Measurements from ENCODE around the gene POLN.

Gene POLN

DNA sequence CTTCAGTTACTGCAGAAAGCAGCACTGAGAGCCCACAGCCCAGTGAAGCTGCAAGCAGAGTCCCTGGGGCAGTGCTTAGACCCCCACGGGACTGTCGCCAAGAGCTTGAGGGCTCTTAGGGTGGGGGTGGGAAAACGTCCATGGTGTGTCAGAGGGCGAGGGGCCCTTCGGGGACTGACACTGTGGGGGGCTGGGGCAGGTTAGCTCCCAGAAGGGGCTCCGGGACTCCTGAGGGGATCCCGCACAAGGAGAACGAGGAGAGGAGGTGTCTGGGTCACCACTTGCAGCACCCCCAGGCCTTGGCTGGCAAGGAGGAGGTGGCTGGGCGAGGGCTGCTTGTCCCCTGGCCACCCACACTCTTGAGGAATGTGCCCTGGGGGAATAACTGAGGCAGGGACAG is 162.0 kb downstream of the POLN start:
- no peak for DNase-seq

DNA sequence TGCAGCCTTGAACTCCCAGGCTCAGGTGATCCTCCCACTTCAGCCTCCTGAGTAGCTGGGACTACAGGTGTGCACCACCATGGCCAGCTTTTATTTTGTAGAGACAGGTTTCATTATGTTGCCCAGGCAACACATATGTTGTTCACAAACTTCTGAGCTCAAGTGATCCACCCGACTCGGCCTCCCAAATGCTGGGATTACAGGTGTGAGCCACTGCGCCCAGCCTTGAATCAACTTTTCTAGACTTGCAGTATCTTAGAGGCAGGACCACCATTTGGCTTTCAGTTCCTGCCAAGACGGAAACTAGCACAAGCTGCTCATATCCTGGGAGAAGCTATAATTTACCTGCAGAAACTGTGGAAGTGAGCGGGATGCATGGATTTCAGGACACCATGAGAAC is 162.9 kb downstream of the POLN start:
- DNase-seq, result no peak

DNA sequence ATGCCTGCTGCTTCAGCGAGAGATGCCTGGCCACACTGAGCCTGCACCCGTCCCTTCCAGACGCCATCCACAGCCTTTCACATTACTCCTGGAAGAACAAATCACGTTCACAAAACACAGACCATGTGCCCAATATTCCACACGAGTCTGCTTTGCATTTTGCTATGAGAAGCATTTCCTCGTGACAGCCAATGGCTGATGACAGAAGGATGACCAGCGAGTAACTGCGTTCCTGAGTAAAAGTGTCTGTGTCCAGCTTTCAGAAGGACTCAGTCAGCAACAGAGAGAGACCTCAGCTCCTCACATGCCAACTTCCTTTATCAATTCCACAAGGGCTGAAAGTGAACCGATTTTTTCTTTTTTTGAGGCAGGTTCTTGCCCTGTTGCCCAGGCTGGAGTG is 163.3 kb downstream of the POLN start:
- no peak for DNase-seq

DNA sequence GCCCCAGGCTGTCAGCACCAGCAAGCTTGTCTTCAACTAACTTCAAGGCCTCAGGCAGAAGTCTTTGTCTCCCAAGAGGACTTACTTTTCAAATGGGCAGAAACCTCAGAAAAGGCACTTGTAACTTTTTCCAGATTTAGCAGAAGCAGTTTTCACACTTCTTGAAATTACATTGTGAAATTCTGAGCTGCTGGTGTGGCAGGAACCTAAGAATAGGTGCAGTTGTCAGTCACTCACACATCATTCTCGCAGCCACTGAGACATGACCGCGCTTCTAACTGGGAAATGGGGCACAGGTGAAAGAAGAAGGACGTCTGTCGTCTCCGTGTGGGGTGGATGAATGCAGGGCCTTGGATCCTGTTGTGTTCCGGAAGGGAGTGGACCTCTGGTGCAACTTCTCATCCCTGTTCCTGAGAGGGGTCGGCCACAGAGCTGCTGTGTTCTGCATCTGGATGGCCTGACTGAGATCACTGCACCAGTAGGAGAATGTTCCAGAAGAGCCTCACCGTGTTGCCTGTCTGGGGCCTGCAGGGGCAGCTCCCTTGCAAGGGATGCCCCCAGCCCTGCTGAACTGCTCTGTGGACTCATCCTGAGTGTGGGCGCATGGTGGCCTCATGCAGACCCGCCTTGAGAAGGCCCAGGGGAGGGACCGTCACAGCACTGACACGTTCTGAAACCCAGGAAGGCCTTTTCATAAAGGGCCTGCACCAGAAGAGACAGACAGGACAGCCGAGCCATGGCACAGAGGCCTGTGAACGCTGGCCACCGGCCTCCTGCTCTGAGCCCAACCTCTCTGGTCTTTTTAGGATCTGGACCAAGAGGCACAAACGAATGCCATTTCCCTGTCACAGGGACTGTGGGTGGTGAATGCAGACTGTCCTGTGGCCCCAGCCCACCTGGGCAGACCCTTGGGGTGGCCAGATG is 164.1 kb downstream of the POLN start:
- DNase-seq, result no peak

DNA sequence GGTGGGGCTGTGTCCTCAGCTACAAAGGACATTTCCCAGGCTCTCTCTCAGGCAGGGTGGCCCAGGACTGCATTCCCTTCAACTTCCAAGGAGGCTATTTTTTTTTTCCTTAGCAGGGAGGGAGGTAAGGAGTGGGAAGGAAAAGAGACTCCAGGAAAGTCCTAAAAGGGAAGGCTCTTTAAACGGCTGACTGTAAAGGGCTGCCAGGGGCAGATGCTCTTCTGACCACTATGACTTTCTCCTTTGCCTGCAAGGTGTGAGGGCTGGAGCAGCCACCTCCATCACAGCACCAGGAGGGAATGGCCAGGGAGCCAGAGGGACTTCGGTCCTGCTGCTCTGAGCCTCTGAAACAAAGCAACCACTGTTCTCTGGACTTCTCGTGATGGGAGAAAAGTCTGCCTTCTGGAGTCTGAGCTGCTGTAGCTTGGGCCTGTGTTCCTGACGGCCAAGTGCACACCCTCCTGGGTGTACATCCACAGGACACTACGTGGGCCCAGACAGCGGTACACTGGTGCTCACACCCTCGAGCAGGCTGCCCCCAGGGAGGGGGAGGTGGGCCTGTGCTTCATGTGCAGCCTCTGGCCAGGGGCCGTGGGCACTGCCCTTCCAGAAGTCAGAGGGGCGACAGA is 164.9 kb downstream of the POLN start:
- no peak for DNase-seq

DNA sequence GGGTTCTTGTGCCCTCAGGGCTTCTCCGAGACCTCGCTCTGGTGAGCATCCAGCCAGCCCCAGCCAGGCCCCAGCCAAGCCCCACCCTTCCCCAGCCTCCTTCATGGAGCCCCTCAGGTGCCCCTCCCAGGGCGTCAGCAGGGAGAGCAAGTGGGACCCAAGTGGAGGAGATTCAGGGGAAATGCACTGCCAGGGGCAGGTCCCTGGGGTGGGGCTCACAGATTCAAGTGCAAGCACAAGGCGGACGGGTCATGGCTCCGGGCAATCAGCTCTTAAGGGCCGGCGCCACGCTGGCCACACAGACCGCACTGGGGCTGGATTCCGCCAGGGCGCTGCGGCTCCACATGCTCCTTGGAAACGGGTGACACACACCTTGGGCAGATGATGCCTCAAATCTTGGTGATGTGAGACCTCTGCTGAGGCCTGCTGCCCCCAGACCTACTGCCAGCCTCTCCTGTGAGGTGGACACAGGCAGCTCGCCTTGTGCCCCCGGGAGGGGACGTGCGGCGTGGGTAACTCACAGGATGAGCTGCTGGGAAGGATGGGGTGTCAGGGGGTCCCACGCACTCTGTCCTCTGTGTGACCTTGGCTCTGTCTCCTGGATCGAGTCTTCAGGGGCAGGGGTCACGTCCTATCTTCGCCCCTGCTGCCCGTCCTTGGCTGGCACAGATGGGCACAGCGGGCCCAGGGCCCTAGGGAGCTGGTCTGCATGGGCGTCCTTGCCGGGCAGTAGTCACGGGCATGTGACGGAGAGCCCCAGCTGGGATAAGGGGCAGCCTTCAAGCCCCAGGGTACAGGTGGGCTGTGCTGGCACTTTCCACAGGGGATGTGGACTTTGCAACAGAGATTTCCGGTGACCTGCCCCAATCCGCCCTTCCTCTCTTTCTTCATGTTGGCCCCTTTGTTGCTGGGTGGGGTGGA is 165.7 kb downstream of the POLN start:
- DNase-seq, result no peak

DNA sequence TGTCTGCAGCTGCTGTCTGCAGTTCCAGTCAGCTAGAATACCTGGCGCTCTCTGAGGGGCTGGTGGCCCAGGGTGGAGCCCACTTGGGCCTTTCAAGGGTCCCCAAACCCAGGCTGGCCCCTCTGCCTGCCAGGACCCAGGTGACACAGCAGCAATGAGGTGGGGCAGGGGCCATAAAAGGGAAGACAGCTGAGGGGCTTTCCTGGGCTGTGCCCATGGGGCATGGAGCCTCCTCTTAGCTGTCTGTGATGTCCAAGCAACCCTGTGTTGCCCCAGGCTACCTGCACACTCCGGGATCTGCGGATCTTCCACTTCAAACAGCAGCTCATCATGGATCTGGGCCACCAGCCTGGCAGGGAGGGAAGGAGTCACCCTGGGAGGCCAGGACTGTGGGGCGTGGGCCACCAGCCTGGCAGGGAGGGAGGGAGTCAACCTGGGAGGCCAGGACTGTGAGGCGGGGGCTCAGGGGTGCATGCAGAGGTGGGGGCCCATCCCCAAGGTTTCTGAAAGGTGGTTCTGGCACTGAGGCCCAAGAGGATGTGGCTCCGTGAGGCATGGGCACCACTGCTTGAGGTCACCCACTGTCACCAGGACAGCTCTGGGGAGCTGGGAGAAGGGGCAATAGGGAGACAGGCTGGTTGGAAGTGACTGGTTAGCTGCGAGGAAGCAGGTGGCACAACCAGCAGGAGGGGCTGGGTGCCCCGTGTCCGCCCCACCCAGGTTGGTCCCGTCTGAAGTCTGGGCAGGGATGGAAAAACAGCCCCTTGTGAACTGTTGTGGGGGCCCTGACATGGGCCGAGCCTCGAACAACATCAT is 166.5 kb downstream of the POLN start:
- DNase-seq, result no peak

DNA sequence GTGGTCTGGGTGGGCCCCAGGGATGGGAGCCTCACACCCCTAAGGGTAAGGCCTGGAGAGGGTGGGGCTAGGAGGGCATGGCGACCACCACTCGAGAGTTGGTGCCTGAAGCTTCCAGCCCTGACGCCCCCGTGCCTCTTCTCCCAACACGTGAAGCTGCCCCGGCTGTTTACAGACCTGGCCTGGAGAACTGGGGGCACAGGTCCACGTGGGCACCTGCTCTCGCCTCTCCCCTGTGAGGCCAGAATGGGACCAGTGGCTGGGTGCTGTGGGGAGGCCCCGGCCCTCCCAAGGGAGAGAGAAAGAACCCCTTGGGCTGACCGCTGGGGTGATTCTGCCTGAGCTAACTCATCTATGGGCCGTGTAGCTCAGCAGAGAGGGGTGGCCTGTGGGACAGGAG is 167.3 kb downstream of the POLN start:
- no peak for DNase-seq

DNA sequence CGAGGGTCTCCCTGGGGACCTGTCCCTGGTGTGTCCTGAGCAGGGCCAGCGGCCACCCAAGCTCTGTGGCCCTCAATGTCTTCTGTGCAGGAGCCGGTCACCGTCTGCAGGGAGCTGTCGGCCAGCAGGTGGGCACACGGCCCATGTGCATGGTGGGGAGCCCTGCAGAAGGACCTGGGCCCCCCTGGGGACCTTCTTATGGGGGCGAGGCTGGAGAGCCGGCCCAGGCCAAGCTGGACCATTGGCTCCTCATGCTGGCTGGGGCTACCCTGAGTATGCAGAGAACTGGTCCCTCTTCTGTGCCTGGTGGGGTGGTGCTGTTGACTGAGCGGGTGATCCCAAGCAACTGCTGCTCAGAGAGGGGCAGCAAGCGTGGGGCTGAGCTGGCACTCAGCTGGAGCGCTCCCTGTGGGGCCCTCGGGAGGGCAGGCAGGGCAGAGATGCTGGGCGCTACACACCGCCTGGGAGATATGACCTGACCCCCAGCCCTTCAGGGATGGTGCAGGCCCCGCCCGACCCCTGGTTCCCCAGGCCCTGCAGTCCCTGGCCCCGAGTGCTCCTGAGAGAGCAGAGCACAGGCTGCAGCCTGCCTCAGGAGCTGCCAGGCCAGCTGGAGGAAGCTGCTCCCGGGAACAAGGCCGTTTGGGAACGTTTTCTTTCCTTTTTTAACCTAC is 168.0 kb downstream of the POLN start:
- DNase-seq, result no peak

DNA sequence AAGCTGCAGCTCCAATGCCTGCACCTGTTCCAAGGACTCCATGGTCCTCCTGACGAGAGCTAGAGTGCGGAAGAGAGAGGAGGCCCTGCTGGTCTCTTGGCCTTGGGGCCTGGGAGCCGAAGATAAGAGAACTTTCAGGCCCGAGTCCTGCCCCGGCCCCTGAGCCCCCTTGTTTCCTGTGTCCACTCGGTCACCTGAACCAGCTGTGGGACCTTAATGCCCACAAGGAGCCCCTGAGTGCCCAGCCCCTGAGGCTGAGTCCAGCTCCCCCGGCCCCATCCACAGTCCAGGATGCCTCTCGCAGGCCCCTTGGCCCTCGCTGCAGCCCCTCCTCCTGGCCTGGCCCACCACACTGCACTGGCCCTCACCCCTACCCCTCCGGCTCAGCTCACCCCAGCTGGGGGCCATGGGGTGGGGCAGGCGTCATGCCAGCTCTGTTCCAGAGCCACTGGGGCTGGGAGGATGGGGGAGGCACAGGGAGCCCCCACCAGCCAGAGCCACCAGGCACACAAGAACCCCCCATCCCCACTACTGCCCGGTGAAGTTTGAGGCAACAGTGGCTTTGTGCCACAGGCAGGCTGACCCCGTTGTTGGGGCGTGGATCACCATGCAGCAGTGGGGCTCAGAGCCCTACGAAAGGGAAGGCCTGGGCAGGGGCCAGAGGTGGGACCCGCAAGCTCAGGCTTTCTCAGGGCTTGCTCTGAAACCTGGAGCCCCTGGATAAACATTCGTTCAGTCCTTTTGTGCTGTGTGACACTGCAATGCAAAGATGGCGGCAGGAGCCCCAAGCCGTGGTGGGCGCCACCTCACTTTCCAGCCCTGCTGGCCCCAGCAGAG is 168.7 kb downstream of the POLN start:
- DNase-seq, result no peak

DNA sequence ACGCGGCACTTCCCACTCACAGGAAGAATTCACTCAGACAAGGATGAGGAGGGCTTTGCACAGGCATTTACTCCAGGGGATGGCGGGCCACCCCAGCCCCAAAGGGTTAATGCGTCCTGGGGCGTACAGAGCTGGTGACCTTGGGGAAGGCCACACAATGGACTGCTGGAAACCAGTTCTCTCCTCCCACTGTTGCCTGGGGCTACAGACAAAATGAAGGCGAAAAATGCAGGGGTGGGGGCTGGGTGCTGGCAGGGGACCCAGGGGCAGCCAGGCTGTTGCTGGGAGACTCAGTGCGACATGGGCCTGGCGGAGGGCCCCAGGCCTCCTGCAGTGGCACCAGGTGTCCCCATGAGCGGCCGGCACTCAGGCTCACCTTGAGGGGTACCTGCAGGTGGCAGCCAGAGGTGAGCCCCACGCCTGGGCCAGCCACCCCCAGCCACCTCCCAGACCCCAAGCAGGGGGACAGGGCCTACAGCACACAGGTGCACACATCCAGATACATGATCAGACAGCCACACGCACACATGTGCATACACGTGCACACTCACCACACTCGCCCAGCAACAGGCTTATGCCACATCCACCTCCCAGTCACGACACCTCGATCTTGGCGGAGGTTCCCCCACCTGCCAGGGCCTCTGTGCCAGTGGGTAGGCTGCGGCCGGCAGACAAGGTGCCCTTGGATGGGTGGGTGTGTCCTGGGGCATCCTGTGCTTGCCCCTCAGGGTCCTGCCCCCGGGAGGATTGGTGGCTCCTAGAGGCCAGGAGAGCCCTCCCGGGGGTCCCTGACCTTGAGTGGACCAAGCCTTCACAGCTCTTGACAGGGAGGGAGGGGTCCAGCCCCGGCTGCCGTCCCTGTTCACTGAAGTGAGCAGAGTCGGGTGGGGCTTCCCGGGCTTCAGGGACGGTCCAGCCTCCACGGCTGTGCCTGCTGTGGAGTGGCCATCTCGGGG is 169.7 kb downstream of the POLN start:
- no peak for DNase-seq

DNA sequence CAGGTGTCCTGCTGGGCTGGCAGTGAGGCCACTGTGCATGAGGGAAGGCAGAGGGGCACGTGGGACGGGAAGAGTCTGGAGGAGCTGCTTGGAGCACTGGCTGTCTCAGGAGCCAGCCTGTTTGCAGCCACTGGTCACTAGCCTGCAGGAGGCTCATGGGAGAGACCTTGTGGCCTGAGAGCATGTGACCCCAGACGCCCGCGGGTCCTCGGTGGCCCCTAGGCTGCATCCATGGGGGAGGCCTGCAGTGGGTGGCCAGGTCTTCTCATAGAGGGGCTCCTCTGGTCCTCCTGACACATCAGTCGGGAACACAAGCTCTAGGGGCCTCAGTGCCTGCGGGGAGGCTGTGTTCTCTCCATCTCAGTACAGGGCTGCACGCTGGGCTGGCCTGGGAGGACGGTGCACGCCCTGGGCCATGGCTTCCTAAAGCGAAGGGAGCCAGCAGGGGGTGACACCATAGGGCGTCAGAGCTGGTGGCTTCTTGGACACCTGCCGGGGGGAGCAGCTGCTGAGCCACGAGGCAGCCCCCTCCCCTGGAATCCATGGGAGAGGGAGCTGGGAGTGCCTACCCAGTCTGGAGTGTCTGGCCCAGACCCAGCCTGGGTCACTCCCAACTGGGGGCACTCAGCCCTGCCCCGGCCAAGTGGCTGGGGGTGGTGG is 170.5 kb downstream of the POLN start:
- DNase-seq, result no peak

DNA sequence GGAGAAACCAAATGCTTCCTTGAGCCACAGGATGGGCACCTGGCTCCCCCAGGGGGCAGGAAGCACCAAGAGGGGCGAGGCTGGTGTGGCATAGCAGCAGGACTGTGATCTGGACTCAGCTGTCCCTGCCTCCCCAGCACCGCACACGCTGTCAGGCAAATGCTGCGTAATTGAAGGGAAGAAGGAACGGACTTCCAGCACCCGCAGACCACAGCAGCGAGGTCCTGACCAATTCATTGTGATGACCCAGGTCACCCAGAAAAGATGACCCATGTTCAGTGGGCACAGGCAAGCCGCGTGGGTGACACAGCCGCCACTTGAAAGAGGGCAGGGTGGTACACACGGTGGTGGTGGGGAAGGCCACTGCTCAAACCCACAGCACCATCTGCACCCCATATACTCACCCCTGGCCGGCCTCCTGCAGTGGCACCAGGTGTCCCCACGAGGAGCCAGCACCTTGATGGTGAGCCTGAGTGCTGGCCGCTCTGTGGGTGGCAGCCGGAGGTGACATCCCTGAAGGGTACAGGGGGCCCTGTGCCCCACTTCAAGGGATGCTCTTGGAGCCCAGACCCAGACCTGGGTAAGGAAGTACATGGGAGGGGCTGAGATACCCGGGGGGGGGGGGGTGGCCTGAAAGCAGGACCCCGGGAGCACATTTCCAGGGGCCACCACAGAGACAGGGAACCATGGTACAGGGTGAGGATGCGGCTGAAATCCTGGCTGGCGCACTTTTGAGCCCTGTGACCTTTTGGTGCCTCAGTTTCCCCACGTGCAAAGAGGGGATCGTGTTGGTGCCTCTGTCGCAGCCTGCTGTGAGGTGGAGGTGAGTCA is 171.3 kb downstream of the POLN start:
- no peak for DNase-seq

DNA sequence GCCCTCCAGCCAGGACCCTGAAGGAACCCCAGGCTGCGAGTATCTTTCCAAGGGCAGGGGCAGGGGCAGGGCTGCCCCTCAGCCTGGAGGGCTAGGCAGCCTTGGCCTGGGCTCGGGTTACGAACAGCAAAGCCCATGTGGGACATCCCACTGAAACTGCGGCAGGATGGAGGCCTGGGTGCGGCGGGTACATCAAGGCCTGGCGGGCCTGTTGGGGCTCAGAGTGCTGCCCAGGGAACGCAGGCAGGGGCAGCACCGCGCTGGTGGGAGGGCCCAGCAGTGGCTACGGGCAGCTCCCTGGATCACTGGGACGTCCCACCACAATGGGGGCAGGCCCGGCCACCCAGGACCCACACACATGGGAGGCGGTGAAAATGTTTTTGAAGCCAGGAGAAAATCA is 171.9 kb downstream of the POLN start:
- DNase-seq, result no peak

DNA sequence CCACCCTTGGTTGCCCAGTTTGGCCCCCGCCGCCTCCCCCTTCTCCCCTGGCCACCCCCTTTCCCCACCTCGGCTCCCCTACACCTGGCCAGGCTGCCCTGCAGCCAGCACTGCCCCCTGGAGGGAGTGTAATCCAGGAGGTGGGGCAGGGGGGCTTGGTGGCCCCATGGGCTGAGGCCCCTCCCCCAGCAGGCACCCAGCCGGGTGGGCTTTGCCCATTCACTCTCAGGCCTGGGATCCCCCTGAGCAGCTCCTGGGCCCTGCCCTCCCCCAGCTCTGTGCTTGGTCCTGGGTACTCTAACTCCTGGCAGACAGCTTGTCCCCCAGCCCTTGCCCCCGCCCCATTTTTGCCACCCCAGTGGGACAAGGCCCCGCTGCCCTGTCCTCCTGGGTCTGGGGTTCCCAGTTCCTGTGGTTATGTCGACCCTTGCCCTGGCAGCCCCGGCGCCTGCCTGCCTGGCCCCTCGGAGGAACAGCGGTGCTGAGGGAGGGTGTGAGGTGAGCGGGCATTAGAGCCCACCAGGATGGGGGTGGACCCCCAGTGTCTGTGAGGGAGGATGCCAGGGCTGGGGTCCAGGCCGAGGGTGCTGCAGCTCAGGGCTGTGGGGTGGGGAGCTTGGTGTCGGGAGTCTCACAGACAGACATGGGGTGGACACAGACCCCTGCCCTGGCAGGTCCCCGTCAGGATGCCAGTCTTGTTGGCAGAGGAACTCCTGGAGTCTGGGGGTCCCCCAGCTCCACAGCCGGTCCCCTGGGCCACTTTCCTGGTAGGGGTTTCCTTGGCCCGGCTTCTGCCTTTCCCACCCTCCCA is 172.6 kb downstream of the POLN start:
- DNase-seq, result no peak

DNA sequence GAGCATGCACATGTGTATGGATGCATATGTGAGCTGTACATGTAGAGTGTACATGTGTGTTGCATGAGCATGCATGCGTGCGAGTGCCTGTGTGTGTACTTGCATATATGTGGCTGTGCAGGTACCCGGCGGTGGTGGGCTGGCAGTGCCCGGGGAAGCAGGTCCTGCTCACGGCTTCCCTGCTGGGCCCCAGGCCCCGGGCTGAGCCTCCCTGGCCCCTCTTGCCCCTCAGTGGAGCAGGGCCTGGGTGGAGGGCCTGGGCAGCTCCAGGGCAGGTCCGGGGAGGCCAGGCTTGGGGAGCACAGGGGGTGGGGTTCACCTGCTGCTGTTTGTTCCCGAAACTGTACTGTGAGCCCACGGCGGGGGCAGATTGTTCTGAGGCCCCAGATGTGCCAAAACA is 173.4 kb downstream of the POLN start:
- DNase-seq, result no peak

DNA sequence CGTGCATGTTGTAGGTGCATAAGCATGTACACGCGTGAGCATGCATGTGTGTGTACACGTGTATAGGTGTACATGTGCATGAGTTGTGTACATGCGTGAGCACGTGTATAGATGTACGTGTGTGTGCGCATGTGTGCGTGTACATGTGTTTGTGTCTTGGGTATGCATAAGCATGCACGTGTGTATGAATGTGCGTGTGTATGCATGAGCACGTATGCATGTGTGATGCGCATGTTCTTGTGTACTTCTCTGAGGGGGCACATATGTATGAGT is 173.8 kb downstream of the POLN start:
- DNase-seq, result no peak

Data from stimulated activated CD4-positive, alpha-beta T cell treated with anti-CD3 and anti-CD28 coated beads, Interleukin-2, amount 100 ng/mL, for 24 hours (primary cell).